Esophagus squamous epithelium (tissue), 4 donors: ENCODE measurements around the gene PLS3.
A peak's percentile ranks its signal among the peaks of the same experiment; 100 is the strongest.

Source experiments
- POLR2A ChIP-seq, 4 donors: fragments of 450-650 bp; IDR thresholded peaks; one replicate each; pipeline ENCODE4 v1.6.1; 2017; ENCODE audit warnings: antibody characterized with exemption in 4 of 4, mild to moderate bottlenecking in 4 of 4, moderate library complexity in 3 of 4
- TF ChIP-seq, protein P1 (sequence below), 6 experiments: fragments of 450-650 bp in 4 of 6; fragments of 200-600 bp in 2 of 6; sonication (generic) in 2 of 6; IDR thresholded peaks; one replicate each; pipeline ENCODE4 v1.5.1; 2016 to 2019; ENCODE audit warnings: antibody characterized with exemption in 6 of 6, mild to moderate bottlenecking in 4 of 6, moderate library complexity in 4 of 6

DNA sequence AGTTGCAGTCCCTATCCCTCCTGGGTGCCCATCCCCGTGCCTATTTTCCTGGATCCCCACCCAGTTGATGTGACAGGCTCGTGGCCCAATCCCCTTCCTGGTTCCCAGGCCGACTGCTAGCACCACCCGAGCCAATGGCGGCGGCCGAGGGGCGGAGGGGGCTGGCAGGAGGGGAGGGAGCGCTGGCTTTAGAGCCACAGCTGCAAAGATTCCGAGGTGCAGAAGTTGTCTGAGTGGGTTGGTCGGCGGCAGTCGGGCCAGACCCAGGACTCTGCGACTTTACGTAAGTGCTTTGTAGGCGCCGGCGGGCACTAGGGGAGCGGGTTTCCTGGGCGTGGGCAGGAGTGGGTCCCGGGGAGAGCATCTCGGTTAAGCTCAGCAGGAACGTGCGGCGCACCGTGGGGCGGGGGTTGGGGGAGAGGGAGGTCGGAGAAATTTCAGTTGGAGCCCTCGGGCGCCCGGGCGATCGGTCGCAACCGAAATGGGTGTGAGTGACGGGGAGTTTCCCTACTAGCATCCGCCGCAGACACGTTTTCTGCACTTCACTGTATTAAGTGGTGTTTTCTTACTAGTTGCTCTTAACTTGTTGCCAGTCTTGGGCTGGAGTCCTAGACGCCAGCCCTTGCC lies at the start of gene PLS3:
- TF ChIP-seq, protein P1, sequence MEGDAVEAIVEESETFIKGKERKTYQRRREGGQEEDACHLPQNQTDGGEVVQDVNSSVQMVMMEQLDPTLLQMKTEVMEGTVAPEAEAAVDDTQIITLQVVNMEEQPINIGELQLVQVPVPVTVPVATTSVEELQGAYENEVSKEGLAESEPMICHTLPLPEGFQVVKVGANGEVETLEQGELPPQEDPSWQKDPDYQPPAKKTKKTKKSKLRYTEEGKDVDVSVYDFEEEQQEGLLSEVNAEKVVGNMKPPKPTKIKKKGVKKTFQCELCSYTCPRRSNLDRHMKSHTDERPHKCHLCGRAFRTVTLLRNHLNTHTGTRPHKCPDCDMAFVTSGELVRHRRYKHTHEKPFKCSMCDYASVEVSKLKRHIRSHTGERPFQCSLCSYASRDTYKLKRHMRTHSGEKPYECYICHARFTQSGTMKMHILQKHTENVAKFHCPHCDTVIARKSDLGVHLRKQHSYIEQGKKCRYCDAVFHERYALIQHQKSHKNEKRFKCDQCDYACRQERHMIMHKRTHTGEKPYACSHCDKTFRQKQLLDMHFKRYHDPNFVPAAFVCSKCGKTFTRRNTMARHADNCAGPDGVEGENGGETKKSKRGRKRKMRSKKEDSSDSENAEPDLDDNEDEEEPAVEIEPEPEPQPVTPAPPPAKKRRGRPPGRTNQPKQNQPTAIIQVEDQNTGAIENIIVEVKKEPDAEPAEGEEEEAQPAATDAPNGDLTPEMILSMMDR (IDR thresholded peaks at IDR 0.05), result no peak
- TF ChIP-seq POLR2A (IDR thresholded peaks at IDR 0.05), result peak in 2 of 4 donors; percentile 51 to 58
